SK-N-SH (cell line): ENCODE results near the gene SETD3.

Source experiments
- CTCF ChIP-seq: fragments of 200-600 bp; sonication (generic); IDR thresholded peaks from 2 replicates; pipeline ENCODE4 v1.6.1; 2017; ENCODE audit warnings: antibody characterized with exemption, mild to moderate bottlenecking, moderate library complexity
- EP300 ChIP-seq, 2 experiments: IDR thresholded peaks; 2 replicates each; pipeline versions ENCODE4 v1.4.0 to v1.6.1; 2012; ENCODE audit warnings: borderline replicate concordance in 1 of 2, low read depth in 1 of 2, low read length in 1 of 2
- MAX ChIP-seq: IDR thresholded peaks from 2 replicates; pipeline ENCODE4 v1.4.0; 2012; ENCODE audit warnings: low read depth
- YY1 ChIP-seq: IDR thresholded peaks from 2 replicates; pipeline ENCODE4 v1.4.0; 2012; ENCODE audit warnings: low read depth, mild to moderate bottlenecking

GRCh38 chr14:99408971-99409289 lies 71.7 kb downstream of the SETD3 start:
- no peak for TF ChIP-seq CTCF
- TF ChIP-seq MAX: no peak
- TF ChIP-seq YY1: no peak
- no peak for TF ChIP-seq EP300 (IDR thresholded peaks at IDR 0.05; ENCODE audit: borderline replicate concordance in 1 of 2, low read depth in 1 of 2, low read length in 1 of 2)
